Stimulated activated CD4-positive, alpha-beta T cell treated with anti-CD3 and anti-CD28 coated beads, Interleukin-15, amount 100 ng/mL, for 48 hours (primary cell): ENCODE data around the gene BICD1.

Experiments
- DNase-seq, 2 donors: peaks; one replicate each; pipeline ENCODE4 v3.0.0-alpha.2; 2020; ENCODE audit warnings: low read depth in 2 of 2

BICD1 gene

DNA sequence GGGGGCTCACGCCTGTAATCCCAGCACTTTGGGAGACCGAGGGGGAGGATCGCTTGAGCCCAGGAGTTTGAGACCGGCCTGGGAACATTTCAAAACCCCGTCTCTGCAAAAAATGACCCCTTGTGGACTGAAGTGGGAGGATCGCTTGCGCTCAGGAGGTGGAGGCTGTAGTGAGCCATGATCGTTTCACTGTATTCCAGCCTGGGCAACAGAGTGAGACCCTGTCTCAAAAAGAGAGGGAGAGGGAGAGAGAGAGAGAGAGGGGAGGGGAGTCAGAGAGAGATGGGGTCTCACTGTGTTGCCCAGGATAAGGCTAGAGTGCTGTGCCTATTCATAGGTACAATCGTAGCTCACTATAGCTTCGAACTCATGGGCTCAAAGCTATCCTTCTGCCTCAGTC is 295.5 kb downstream of the BICD1 start:
- no peak for DNase-seq

DNA sequence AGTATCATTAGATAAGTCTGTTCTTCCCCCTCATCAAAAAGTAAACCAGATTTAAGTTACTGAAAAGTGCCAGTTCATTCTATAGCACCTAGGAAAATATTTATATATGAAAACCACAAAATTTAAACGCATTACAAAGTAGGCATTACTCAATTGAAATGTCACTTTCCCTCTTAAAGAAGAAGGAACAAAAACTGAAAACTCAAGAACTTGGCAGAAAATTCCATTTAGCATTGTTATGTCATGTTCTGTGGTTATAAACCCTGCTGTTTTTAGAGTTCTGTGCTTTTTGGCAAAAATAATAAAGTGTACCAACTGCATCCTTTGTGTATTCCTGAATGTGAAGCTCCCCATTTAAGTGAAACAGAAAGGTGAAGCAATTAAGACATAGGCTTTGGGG is 296.3 kb downstream of the BICD1 start:
- DNase-seq, result no peak

DNA sequence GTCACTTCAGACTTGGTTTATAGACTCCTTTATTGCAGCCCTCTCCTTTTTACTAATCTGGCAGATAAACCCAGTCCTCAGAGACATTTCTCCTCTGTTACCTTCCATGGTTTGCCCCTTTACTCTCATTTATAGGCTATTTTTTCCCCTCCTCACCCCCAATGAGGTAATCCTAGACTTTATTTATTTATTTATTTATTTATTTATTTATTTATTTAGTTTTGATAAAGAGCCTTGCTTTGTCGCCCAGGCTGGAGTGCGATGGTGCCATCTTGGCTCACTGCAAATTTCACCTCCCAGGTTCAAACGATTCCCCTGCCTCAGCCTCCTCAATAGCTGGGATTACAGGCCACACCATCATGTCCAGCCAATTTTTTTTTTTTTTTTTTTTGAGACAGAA is 301.1 kb downstream of the BICD1 start:
- DNase-seq, result no peak

DNA sequence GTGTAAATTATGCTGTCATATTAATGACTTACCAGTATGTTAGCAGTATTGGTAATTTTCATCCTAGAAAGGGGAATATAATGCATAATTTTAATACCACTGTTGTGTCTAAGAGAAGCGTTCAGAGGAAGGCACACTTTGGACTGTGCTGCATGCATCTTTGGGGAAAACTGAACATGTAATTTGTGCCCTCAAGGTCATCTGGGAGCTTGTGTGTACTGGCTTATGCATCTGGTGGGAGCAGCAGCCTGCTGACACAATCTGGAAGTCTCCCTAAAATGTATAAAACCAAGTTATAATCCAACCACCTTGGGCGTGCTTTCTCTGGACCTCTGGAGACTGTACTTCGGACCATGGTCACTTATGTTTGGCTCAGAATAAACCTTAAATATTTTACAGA is 306.8 kb downstream of the BICD1 start:
- no peak for DNase-seq

DNA sequence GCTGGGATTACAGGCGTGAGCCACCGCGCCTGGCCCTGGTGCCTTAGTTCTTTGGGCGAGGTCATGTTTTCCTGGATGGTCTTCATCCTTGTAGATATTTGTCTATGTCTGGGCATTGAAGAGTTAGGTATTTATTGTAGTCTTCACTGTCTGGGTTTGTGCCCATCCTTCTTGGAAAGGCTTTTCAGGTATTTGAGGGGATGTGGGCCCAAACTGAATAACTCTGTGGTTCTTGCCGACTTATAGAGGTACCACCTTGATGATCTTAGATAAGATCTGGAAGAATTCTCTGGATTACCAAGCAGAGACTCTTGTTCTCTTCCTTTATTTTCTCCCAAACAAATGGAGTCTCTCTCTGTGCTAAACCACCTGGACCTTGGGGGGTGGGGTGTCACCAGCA is 311.6 kb downstream of the BICD1 start:
- no peak for DNase-seq

DNA sequence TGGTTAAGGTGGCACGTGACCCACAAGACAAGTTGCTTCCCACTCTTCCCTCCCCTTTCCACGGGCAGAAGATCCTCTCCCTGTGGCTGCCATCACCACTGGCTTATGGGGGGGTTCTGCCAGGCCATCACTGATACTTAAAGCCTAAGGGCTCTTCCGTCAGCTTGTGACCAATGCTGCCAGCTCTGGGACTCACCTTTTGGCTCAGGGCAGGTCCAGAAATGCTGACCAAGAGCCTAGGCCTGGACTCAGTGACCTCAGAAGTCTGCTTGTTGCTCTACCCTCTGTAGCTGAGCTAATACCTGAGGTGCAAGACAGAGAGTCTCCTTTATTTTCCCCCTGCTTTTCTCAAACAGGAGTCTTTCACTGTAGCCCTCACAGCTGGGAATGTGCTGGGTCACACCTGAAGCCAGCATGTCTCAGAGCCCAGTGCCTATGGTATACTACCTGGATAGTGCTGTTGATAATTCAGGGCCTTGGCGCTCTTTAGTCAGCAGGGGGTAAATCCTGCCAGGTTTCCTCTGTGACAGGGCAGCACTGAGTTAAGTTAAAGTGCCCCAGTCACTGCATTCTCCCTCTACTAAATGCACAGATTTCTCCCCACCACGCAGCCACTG is 312.4 kb downstream of the BICD1 start:
- DNase-seq, result no peak

DNA sequence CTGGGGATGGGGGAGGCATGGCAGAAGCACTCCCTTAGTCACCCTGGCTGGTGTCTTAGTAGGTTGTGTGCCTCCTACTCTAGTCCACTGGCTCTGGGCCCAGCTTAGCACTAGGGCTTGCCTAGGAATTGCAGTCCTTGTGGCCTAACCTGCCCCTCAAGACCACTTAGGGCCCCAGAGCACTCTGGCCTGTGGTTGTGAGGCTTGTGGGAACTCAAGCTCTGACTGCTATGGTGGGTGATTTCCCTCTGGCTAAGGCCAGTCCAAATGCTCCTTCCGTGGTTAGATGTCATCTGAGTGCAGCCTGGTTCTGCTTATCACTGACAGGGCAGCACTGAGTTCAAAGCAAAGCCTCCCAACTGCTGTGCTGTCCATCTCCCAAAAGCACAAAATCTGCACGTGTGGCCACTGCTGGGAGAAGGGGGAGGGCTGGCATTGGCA is 312.9 kb downstream of the BICD1 start:
- no peak for DNase-seq

DNA sequence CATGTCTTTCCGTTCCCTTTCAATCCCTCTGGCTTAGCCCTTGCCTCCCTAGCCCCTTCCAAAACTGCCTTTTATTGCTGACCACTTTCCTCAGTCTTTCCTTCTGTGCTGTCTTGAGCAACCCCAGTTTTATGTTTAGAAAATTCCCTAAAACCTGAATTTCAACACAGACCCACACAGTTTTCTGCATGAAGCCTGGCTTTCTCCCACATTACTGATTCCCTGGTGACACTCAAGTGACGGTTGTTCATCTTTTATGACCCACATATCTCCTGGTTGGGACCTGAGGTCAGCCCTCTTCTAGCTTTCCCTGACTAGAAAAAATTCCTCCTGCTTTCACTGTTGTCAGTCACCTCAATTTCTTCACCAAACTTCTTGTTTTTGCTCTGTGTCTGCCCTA is 313.7 kb downstream of the BICD1 start:
- DNase-seq, result no peak

DNA sequence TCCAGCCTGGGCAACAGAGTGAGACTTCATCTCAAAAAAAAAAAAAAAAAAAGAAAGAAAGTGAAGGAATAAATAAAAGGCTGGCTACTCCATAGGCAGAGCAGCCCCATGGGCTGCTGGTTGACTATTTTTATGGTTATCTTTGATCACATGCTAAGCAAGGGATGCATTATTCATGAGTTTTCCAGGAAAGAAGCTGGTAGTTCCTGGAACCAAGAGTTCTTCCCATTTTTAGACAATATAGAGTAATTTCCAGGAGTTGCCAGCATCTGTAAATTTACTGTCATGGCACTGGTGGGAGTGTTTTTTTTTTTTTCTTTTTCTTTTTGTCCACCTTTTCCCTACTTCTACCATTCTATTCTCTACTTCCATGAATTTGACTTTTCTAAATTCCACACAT is 316.9 kb downstream of the BICD1 start:
- DNase-seq, result no peak

DNA sequence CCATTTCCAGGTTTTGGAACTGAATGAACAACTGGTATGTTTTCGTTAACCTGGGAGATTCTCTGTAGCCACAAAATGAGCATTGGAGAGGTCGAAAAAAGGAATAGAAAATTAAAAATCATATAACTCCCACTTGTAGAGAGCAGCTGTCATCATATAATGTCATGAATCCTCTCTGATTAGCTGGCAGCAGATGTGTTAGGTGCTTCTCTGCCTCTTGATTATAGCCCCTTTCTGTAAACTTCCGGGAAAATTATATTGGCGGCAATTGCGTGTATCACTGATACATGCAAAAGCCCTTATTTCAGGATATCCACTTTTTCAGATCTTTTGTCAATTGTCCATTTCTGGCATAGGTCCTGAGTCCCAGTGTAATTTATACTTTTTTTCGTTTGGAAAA is 324.4 kb downstream of the BICD1 start:
- DNase-seq, result no peak
